ENCODE measurements around the gene TRIM14.

DNA sequence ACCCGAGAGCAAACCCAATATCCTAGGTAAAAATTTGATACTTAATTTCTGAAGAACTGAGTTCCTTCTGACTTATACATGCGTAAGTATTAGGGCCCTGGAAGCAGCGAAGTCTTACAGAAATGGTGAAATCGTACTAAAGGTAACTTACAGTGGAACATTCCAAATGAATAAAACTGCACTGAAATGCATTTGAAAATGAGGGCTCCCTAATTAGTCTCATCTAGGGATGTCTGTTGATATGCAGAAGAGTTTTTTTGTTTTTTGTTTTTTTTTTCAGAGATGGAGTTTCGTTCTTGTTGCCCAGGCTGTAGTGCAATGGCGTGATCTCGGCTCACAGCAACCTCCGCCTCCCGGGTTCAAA lies 72.9 kb downstream of the TRIM14 start:
- TF ChIP-seq CTCF (IDR thresholded peaks at IDR 0.05), result no peak
- TF ChIP-seq POLR2A (IDR thresholded peaks at IDR 0.05), result no peak
